ENCODE results near the gene PPM1F. TPM values are rescaled to one million over a fixed set of nuclear protein-coding genes. Genes with fewer than 3 reads are reported as not detected.

The PPM1F gene
- total RNA-seq, 1 experiment from 2014 or later = 28.6 TPM

- ChIA-PET CTCF (interaction anchor here (0.5 to 2.1 kb wide), 3 partner anchors 13 to 254 kb away, joined by 3 to 8 read pairs (median 4); partner anchors contain the start of genes PPM1F and TOP3B), POLR2A (no interaction called here)
- Mint-ChIP-seq H3K27me3 (ENCODE audit: low read depth) (no peaks in the 10 kb centered on the region), H3K27ac (no peak overlapping the region), H3K9me3 (no peaks in the 10 kb centered on the region), H3K36me3 (peaks cover 69% of the 10 kb centered on the region), H3K4me3 (no peak overlapping the region), H3K4me1 (no peaks in the 10 kb centered on the region)
- DNase-seq (ENCODE audit: low spot score) = no peak
- TF ChIP-seq, protein P1, sequence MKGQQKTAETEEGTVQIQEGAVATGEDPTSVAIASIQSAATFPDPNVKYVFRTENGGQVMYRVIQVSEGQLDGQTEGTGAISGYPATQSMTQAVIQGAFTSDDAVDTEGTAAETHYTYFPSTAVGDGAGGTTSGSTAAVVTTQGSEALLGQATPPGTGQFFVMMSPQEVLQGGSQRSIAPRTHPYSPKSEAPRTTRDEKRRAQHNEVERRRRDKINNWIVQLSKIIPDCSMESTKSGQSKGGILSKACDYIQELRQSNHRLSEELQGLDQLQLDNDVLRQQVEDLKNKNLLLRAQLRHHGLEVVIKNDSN (CRISPR knock-in tag; IDR thresholded peaks at IDR 0.05) = no peak
- TF ChIP-seq GTF2I (CRISPR knock-in tag; conservative IDR thresholded peaks at IDR 0.05) (no peak), HMGXB4 (CRISPR knock-in tag; IDR thresholded peaks at IDR 0.05) (no peak), PRRX2 (CRISPR knock-in tag; IDR thresholded peaks at IDR 0.05) (no peak), GABPB1 (CRISPR knock-in tag; IDR thresholded peaks at IDR 0.05) (no peak), HMGA2 (CRISPR knock-in tag; IDR thresholded peaks at IDR 0.05) (no peak), RORB (CRISPR knock-in tag; IDR thresholded peaks at IDR 0.05) (no peak), PREB (CRISPR knock-in tag; IDR thresholded peaks at IDR 0.05; ENCODE audit: borderline replicate concordance) (no peak), ZNF671 (CRISPR knock-in tag; IDR thresholded peaks at IDR 0.05) (no peak), GRHL2 (CRISPR knock-in tag; IDR thresholded peaks at IDR 0.05; ENCODE audit: insufficient replicate concordance, severe bottlenecking) (no peak), OVOL2 (CRISPR knock-in tag; IDR thresholded peaks at IDR 0.05; ENCODE audit: borderline replicate concordance) (no peak)
- TF ChIP-seq, protein P2, sequence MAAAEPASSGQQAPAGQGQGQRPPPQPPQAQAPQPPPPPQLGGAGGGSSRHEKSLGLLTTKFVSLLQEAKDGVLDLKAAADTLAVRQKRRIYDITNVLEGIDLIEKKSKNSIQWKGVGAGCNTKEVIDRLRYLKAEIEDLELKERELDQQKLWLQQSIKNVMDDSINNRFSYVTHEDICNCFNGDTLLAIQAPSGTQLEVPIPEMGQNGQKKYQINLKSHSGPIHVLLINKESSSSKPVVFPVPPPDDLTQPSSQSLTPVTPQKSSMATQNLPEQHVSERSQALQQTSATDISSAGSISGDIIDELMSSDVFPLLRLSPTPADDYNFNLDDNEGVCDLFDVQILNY (CRISPR knock-in tag; IDR thresholded peaks at IDR 0.05) = no peak
- TF ChIP-seq, protein P3, sequence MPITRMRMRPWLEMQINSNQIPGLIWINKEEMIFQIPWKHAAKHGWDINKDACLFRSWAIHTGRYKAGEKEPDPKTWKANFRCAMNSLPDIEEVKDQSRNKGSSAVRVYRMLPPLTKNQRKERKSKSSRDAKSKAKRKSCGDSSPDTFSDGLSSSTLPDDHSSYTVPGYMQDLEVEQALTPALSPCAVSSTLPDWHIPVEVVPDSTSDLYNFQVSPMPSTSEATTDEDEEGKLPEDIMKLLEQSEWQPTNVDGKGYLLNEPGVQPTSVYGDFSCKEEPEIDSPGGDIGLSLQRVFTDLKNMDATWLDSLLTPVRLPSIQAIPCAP (CRISPR knock-in tag; IDR thresholded peaks at IDR 0.05) = no peak
- TF ChIP-seq, protein P4, sequence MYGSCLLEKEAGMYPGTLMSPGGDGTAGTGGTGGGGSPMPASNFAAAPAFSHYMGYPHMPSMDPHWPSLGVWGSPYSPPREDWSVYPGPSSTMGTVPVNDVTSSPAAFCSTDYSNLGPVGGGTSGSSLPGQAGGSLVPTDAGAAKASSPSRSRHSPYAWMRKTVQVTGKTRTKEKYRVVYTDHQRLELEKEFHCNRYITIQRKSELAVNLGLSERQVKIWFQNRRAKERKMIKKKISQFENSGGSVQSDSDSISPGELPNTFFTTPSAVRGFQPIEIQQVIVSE (CRISPR knock-in tag; IDR thresholded peaks at IDR 0.05; ENCODE audit: borderline replicate concordance) = no peak
- TF ChIP-seq, protein P5, sequence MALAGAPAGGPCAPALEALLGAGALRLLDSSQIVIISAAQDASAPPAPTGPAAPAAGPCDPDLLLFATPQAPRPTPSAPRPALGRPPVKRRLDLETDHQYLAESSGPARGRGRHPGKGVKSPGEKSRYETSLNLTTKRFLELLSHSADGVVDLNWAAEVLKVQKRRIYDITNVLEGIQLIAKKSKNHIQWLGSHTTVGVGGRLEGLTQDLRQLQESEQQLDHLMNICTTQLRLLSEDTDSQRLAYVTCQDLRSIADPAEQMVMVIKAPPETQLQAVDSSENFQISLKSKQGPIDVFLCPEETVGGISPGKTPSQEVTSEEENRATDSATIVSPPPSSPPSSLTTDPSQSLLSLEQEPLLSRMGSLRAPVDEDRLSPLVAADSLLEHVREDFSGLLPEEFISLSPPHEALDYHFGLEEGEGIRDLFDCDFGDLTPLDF (CRISPR knock-in tag; IDR thresholded peaks at IDR 0.05) = no peak
- no peak for ATAC-seq
Observed at GRCh38 chr22:21965762-21966288, 13.2 kb upstream of the PPM1F start.

- POLR2A ChIA-PET = no interaction called here
- no peak for TF ChIP-seq NFYB (CRISPR knock-in tag; conservative IDR thresholded peaks at IDR 0.05; ENCODE audit: low read depth)
- Mint-ChIP-seq H3K27ac (no peak overlapping the region), H3K36me3 (peaks cover 61% of the 10 kb centered on the region), H3K27me3 (ENCODE audit: low read depth) (no peaks in the 10 kb centered on the region), H3K4me3 (no peak overlapping the region), H3K4me1 (no peaks in the 10 kb centered on the region), H3K9me3 (no peaks in the 10 kb centered on the region)
- CTCF ChIA-PET = interaction anchor here (2.1 kb wide), 1 partner anchor 12 kb away, joined by 8 read pairs; the partner anchor contains the start of gene PPM1F
- ATAC-seq = no peak
- no peak for DNase-seq (ENCODE audit: low spot score)
Observed at GRCh38 chr22:21964918-21965484, 12.4 kb upstream of the PPM1F start.
